ENCODE results near the gene TMC3.

Gene TMC3

DNA sequence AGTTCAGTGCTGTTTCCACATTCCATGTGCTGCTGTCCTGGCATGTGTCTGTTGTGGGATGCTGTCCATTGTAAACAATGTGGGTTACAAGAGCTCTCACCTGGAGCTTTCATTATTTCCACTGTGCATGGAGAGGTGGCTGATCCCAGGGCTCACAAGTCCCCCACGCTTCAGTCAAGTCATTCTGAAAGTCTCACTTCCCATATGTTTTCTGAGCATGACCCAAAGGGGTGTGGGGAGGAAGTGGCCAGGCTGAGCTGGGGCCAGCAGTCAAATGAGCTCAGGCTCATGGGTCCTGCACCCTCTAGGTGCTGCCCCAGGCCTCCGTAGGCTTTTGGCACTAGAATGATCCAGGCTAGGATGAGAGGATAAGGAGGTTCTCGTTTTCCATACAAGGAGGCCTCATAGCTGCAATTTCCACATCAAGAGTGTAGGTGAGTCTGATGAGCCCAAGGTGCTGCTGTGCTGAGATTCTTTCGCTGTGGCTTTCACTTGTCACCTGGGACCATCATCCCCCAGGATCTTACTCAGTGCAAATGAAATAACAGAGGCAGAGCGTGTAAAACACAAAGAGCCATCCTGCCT is 72.1 kb downstream of the TMC3 start:
- DNase-seq (ENCODE audit: low read depth): no peak

DNA sequence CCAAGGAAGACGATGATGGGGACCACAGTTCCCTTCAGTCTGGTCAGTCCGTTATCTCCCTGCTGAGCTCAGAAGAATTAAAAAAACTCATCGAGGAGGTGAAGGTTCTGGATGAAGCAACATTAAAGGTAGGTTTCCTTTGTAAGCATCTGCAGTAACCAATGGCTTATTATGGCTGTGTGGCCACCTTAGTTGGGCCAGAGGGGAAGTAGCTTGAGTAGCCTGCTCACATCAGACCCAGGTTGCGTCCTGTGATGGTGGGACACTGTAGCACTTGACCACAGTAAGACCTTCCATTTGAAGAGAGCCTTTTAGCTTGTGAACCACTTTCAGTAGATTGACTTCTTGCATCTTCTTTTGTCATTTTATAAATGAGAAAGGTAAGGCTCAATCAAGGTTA is 72.6 kb downstream of the TMC3 start:
- no peak overlapping the region for H3K4me3 ChIP-seq (replicated peaks; ENCODE audit: low read depth, low read length)
- DNase-seq (ENCODE audit: low read depth): no peak
- TF ChIP-seq, protein P1, sequence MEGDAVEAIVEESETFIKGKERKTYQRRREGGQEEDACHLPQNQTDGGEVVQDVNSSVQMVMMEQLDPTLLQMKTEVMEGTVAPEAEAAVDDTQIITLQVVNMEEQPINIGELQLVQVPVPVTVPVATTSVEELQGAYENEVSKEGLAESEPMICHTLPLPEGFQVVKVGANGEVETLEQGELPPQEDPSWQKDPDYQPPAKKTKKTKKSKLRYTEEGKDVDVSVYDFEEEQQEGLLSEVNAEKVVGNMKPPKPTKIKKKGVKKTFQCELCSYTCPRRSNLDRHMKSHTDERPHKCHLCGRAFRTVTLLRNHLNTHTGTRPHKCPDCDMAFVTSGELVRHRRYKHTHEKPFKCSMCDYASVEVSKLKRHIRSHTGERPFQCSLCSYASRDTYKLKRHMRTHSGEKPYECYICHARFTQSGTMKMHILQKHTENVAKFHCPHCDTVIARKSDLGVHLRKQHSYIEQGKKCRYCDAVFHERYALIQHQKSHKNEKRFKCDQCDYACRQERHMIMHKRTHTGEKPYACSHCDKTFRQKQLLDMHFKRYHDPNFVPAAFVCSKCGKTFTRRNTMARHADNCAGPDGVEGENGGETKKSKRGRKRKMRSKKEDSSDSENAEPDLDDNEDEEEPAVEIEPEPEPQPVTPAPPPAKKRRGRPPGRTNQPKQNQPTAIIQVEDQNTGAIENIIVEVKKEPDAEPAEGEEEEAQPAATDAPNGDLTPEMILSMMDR (IDR thresholded peaks at IDR 0.05; ENCODE audit: low read length, missing control alignments): no peak

More for the DNA sequence above, 72.1 kb downstream of the TMC3 start:
- TF ChIP-seq, protein P1 (IDR thresholded peaks at IDR 0.05; ENCODE audit: low read length, missing control alignments): no peak
- H3K4me3 ChIP-seq (replicated peaks; ENCODE audit: low read depth, low read length): no peak overlapping the region

DNA sequence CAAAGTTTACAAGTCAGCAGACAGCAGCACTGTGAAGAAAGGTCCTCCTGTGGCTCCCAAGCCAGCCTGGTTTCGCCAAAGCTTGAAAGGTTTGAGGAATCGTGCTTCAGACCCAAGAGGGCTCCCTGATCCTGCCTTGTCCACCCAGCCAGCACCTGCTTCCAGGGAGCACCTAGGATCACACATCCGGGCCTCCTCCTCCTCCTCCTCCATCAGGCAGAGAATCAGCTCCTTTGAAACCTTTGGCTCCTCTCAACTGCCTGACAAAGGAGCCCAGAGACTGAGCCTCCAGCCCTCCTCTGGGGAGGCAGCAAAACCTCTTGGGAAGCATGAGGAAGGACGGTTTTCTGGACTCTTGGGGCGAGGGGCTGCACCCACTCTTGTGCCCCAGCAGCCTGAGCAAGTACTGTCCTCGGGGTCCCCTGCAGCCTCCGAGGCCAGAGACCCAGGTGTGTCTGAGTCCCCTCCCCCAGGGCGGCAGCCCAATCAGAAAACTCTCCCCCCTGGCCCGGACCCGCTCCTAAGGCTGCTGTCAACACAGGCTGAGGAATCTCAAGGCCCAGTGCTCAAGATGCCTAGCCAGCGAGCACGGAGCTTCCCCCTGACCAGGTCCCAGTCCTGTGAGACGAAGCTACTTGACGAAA is 74.3 kb downstream of the TMC3 start:
- DNase-seq (ENCODE audit: low read depth): no peak
- TF ChIP-seq, protein P1 (IDR thresholded peaks at IDR 0.05; ENCODE audit: low read length, missing control alignments): no peak
- no peak overlapping the region for H3K4me3 ChIP-seq (replicated peaks; ENCODE audit: low read depth, low read length)

DNA sequence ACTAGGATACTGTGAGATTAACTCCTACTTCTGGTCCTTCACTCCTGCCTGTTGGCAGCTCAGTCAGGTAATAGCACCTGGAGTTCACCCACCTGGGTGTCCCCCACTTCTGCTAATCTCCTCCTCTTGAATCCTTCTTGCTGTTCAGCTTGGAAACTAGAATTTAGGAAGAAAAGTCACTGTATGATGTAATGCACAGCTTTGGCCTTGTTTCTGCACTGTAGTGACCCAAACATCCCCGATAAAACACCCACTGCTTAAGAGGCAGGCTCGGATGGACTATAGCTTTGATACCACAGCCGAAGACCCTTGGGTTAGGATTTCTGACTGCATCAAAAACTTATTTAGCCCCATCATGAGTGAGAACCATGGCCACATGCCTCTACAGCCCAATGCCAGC is 74.9 kb downstream of the TMC3 start:
- TF ChIP-seq, protein P1 (IDR thresholded peaks at IDR 0.05; ENCODE audit: low read length, missing control alignments): no peak
- no peak overlapping the region for H3K4me3 ChIP-seq (replicated peaks; ENCODE audit: low read depth, low read length)
- no peak for DNase-seq (ENCODE audit: low read depth)

DNA sequence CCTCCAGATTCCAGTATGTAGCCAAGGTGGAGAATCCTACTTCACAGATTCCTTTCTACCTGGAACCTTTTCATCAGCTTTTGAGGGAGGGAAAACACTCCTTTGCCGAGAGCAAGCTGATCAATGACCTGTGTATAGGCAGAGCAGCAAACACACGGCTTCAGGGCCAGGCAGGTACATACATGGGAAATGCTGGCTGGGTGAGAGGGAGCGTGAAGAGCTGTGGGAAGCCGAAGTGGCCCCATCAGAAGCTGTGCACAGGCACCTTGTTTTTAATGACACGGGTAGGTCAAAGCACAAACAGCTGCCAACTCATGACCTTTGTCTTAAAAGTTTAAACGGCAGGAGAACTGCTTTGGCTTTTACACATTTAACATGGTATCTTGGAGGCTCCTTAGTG is 75.4 kb downstream of the TMC3 start:
- DNase-seq (ENCODE audit: low read depth): no peak
- TF ChIP-seq, protein P1 (IDR thresholded peaks at IDR 0.05; ENCODE audit: low read length, missing control alignments): no peak
- no peak overlapping the region for H3K4me3 ChIP-seq (replicated peaks; ENCODE audit: low read depth, low read length)

DNA sequence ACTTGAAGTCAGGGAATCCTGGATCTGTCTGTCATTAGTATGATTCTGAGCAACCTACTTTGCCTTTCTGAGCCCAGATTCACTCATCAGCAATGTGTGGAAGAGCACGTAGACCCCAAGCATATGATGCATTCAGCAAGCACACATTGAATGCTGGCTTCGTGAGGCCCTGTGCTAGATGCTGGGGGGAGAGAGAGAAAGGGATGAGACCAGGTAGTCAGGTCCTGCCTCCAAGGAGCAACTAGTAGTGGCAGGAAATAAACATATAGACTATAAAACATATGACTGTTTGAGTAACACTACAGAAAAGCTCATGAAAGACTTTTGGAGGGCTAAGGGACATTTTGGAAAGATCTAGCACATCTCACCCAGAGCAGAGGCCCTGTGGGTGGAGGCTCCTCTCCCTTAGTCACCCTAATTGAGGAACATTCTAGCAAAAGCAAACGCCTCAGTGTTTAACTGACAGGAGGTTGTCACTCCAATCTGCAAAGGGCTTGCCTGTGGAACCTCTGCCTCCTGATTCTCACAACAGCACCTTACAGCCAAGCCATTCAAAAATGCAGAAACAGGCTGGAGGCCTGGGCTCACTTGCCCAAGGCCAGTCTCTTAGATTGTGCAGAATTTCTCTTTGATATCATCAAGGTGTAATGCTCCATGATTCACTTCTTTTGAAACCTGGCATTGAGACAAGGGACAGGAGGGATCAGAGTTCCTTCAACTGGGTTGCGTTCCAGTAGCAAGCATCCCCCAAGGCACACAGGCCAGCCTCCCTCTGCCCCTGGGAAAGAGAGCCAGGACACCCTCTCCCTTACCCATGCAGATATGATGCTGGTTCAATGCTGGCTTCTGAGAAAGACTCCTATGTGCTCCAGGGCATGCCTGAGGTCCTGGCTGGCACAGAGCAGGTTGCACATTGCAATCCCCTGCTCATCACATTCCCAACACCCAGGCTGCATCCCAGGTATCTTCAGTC is 76.1 kb downstream of the TMC3 start:
- H3K4me3 ChIP-seq (replicated peaks; ENCODE audit: low read depth, low read length): no peak overlapping the region
- no peak for DNase-seq (ENCODE audit: low read depth)
- TF ChIP-seq, protein P1 (IDR thresholded peaks at IDR 0.05; ENCODE audit: low read length, missing control alignments): no peak
